H1 (cell line): ENCODE measurements around the gene CCDC89. TPM values are rescaled to one million over a fixed set of nuclear protein-coding genes. Genes with fewer than 3 reads are reported as not detected.

Source experiments
- CTCF ChIA-PET: fragments of 300-600 bp; sonication (Branson Sonifier 250); formaldehyde crosslinking; loops from one replicate; lab custom pipeline; 2021; ENCODE audit not compliant: partially characterized antibody; lab: Charles Lee
- POLR2A ChIA-PET: fragments of 300-600 bp; sonication (Branson Sonifier 250); formaldehyde crosslinking; loops from one replicate; lab custom pipeline; 2021; ENCODE audit warnings: inconsistent platforms; ENCODE audit not compliant: partially characterized antibody; lab: Charles Lee
- DNase-seq, 2 experiments: peaks; one replicate each; pipeline versions ENCODE4 v3.0.0 to v3.0.0-alpha.2; 2010 to 2022; ENCODE audit warnings: low spot score in 2 of 2, low read depth in 1 of 2, mixed read lengths in 1 of 2
- FAIRE-seq: peaks from 2 replicates; lab custom pipeline; 2011; peaks lifted over from hg19 to GRCh38; lab: Jason Lieb, UNC
- H2AFZ ChIP-seq: 2 replicates; pipeline ENCODE4 v1.8.1; 2012; ENCODE audit warnings: low read length, inconsistent platforms
- H2AK5ac ChIP-seq: 2 replicates; pipeline ENCODE4 v1.6.1; 2013; ENCODE audit warnings: low read depth, low read length
- H2BK120ac ChIP-seq: replicated peaks from 2 replicates; pipeline ENCODE3; 2013; ENCODE audit warnings: low read depth, low read length, inconsistent platforms
- H2BK12ac ChIP-seq: 2 replicates; pipeline ENCODE4 v1.6.1; 2013; ENCODE audit warnings: low read depth, low read length
- H2BK15ac ChIP-seq: 2 replicates; pipeline ENCODE4 v1.6.1; 2013; ENCODE audit warnings: low read length
- H2BK20ac ChIP-seq: 2 replicates; pipeline ENCODE4 v1.6.1; 2013; ENCODE audit warnings: low read length
- H2BK5ac ChIP-seq: 2 replicates; pipeline ENCODE4 v1.6.1; 2013; ENCODE audit warnings: low read depth, low read length
- H3K14ac ChIP-seq: 2 replicates; pipeline ENCODE4 v1.6.1; 2013; ENCODE audit warnings: inconsistent platforms; ENCODE audit not compliant: insufficient read length
- H3K18ac ChIP-seq: 2 replicates; pipeline ENCODE4 v1.6.1; 2013; ENCODE audit warnings: low read length; ENCODE audit errors: extremely low read depth
- H3K23ac ChIP-seq: 2 replicates; pipeline ENCODE4 v1.6.1; 2013; ENCODE audit warnings: inconsistent platforms; ENCODE audit not compliant: insufficient read length
- H3K23me2 ChIP-seq: 2 replicates; pipeline ENCODE4 v1.6.1; 2013; ENCODE audit warnings: low read depth, low read length
- H3K27ac ChIP-seq: 2 replicates; pipeline ENCODE4 v1.6.1; 2011; ENCODE audit warnings: low read depth, low read length, inconsistent platforms
- H3K27me3 ChIP-seq, 4 experiments: replicated peaks in 1 of 4; 1 replicate in 1 of 4; 2 replicates in 3 of 4; pipeline versions ENCODE4 v1.6.1 to v1.8.1; 2011 to 2013; ENCODE audit warnings: low read length in 3 of 4, mild to moderate bottlenecking in 3 of 4, inconsistent platforms in 2 of 4, mixed read lengths in 2 of 4, moderate library complexity in 1 of 4; ENCODE audit not compliant: control insufficient read depth in 3 of 4, insufficient read depth in 3 of 4; ENCODE audit errors: extremely low read depth in 1 of 4
- H3K36me3 ChIP-seq, 4 experiments: 2 replicates each; pipeline versions ENCODE4 v1.6.1 to v1.8.1; 2011 to 2013; ENCODE audit warnings: mild to moderate bottlenecking in 4 of 4, low read length in 3 of 4, moderate library complexity in 2 of 4, control low read depth in 1 of 4, inconsistent platforms in 1 of 4; ENCODE audit not compliant: insufficient read depth in 4 of 4, control insufficient read depth in 2 of 4
- H3K4ac ChIP-seq: replicated peaks from 2 replicates; pipeline ENCODE3; 2013; ENCODE audit warnings: low read length, low read depth, mixed read lengths, inconsistent platforms; ENCODE audit not compliant: insufficient read length
- H3K4me1 ChIP-seq, 4 experiments: replicated peaks in 1 of 4; 1 replicate in 1 of 4; 2 replicates in 3 of 4; pipeline versions ENCODE4 v1.6.1 to v1.8.1; 2011 to 2013; ENCODE audit warnings: low read length in 3 of 4, inconsistent platforms in 2 of 4, mixed read lengths in 1 of 4; ENCODE audit not compliant: insufficient read depth in 4 of 4, control insufficient read depth in 3 of 4
- H3K4me2 ChIP-seq, 2 experiments: 2 replicates each; pipeline versions ENCODE4 v1.6.1 to v1.8.1; 2011 to 2013; ENCODE audit warnings: low read depth in 2 of 2, low read length in 2 of 2, control low read depth in 1 of 2, inconsistent platforms in 1 of 2, mild to moderate bottlenecking in 1 of 2; ENCODE audit not compliant: insufficient read depth in 1 of 2
- H3K4me3 ChIP-seq, 4 experiments: fragments of 200-600, 300-600 bp in 1 of 4; sonication (generic), shearing (Covaris generic), sonication (Bioruptor Twin) in 1 of 4; 2 replicates each; pipeline versions ENCODE4 v1.5.1 to v1.8.1; 2011 to 2016; ENCODE audit warnings: low read length in 4 of 4, low read depth in 3 of 4, control low read depth in 2 of 4, inconsistent platforms in 2 of 4, mild to moderate bottlenecking in 2 of 4, mixed read lengths in 1 of 4, moderate library complexity in 1 of 4; ENCODE audit not compliant: insufficient read depth in 2 of 4; ENCODE audit errors: extremely low read depth in 1 of 4
- H3K56ac ChIP-seq: replicated peaks from 2 replicates; pipeline ENCODE3; 2013; ENCODE audit warnings: low read depth, mild to moderate bottlenecking, mixed read lengths, low read length, inconsistent platforms; ENCODE audit not compliant: insufficient read length
- H3K79me1 ChIP-seq: 2 replicates; pipeline ENCODE4 v1.6.1; 2013; ENCODE audit warnings: low read depth, low read length, control low read depth
- H3K79me2 ChIP-seq, 2 experiments: 2 replicates each; pipeline versions ENCODE4 v1.6.1 to v1.8.1; 2012 to 2013; ENCODE audit warnings: low read length in 2 of 2, mild to moderate bottlenecking in 2 of 2, inconsistent platforms in 1 of 2; ENCODE audit not compliant: insufficient read depth in 2 of 2, control insufficient read depth in 1 of 2
- H3K9ac ChIP-seq, 4 experiments: replicated peaks in 1 of 4; 1 replicate in 1 of 4; 2 replicates in 3 of 4; pipeline versions ENCODE4 v1.6.1 to v1.8.1; 2011 to 2013; ENCODE audit warnings: low read depth in 3 of 4, low read length in 3 of 4, control low read depth in 2 of 4, mild to moderate bottlenecking in 2 of 4, moderate library complexity in 2 of 4, inconsistent platforms in 1 of 4; ENCODE audit errors: extremely low read depth in 1 of 4
- H3K9me3 ChIP-seq, 2 experiments: 2 replicates each; pipeline versions ENCODE4 v1.6.1 to v1.8.1; 2012 to 2013; ENCODE audit warnings: mild to moderate bottlenecking in 2 of 2, moderate library complexity in 2 of 2, control low read depth in 1 of 2, inconsistent platforms in 1 of 2, low read depth in 1 of 2, low read length in 1 of 2, mixed read lengths in 1 of 2; ENCODE audit not compliant: insufficient read depth in 2 of 2
- H4K20me1 ChIP-seq, 2 experiments: replicated peaks in 1 of 2; 2 replicates each; pipeline versions ENCODE3 to v1.8.1; 2011 to 2013; ENCODE audit warnings: inconsistent platforms in 2 of 2, low read length in 2 of 2, mild to moderate bottlenecking in 1 of 2; ENCODE audit not compliant: insufficient read depth in 2 of 2, control insufficient read depth in 1 of 2
- H4K5ac ChIP-seq: 2 replicates; pipeline ENCODE4 v1.6.1; 2013; ENCODE audit warnings: low read length, low read depth, mixed read lengths, inconsistent platforms; ENCODE audit not compliant: insufficient read length
- H4K8ac ChIP-seq: 2 replicates; pipeline ENCODE4 v1.8.0; 2013; ENCODE audit warnings: mild to moderate bottlenecking, moderate library complexity, low read length, inconsistent platforms; ENCODE audit not compliant: insufficient read depth; ENCODE audit errors: extremely low read depth
- H4K91ac ChIP-seq: replicated peaks from 2 replicates; pipeline ENCODE3; 2013; ENCODE audit warnings: low read length, mixed read lengths, inconsistent platforms; ENCODE audit not compliant: insufficient read length
- CREB1 ChIP-seq: IDR thresholded peaks from 2 replicates; pipeline ENCODE4 v1.6.1; 2012; ENCODE audit warnings: inconsistent platforms
- EZH2 ChIP-seq: fragments of 200-600 bp; sonication (generic); IDR thresholded peaks from 2 replicates; pipeline ENCODE4 v1.7.1; 2012; ENCODE audit warnings: low read depth, mild to moderate bottlenecking, moderate library complexity, low read length, inconsistent platforms; ENCODE audit not compliant: severe bottlenecking
- HDAC6 ChIP-seq: IDR thresholded peaks from one replicate; pipeline ENCODE4 v1.7.1; 2012; ENCODE audit warnings: low read depth, mild to moderate bottlenecking, inconsistent platforms, low read length, moderate library complexity
- JUND ChIP-seq: IDR thresholded peaks from 2 replicates; pipeline ENCODE4 v1.6.1; 2011; ENCODE audit warnings: mild to moderate bottlenecking, improper control_type of control experiment, low read length
- KDM5A ChIP-seq: fragments of 200-600 bp; IDR thresholded peaks from 2 replicates; pipeline ENCODE4 v1.7.1; 2012; ENCODE audit warnings: mild to moderate bottlenecking, low read length, inconsistent platforms, mixed read lengths
- MAFK ChIP-seq: IDR thresholded peaks from 2 replicates; pipeline ENCODE4 v1.6.1; 2012; ENCODE audit warnings: low read depth, mild to moderate bottlenecking, improper control_type of control experiment, low read length
- PHF8 ChIP-seq: fragments of 200-600 bp; sonication (generic); conservative IDR thresholded peaks from 2 replicates; pipeline ENCODE4 v1.7.1; 2012; ENCODE audit warnings: low read depth, mild to moderate bottlenecking, inconsistent platforms, low read length, moderate library complexity
- SAP30 ChIP-seq: fragments of 300-600 bp; sonication (generic); IDR thresholded peaks from 2 replicates; pipeline ENCODE4 v1.7.1; 2012; ENCODE audit warnings: low read length, moderate library complexity, mild to moderate bottlenecking, inconsistent platforms; ENCODE audit not compliant: insufficient read depth, insufficient replicate concordance
- SIRT6 ChIP-seq: IDR thresholded peaks from one replicate; pipeline ENCODE4 v1.7.1; 2012; ENCODE audit warnings: low read length, inconsistent platforms
- SIX5 ChIP-seq: IDR thresholded peaks from 2 replicates; pipeline ENCODE4 v1.6.1; 2011; ENCODE audit warnings: mild to moderate bottlenecking, low read depth, low read length
- SP1 ChIP-seq: IDR thresholded peaks from 2 replicates; pipeline ENCODE4 v1.6.1; 2011; ENCODE audit warnings: low read depth, low read length
- TAF1 ChIP-seq: IDR thresholded peaks from 2 replicates; pipeline ENCODE4 v1.6.1; 2011; ENCODE audit warnings: mild to moderate bottlenecking, low read depth, low read length
- WGBS, 2 experiments: shearing (Covaris generic) in 1 of 2; methylation state at CpG; one replicate each; pipeline versions ENCODE4 v1.1.6 to v1.1.7; 2013 to 2015; ENCODE audit warnings: low lambda C conversion rate in 2 of 2, mixed read lengths in 2 of 2, inconsistent platforms in 1 of 2, low coverage in 1 of 2, missing lambda C conversion rate in 1 of 2; ENCODE audit not compliant: insufficient replicate concordance in 2 of 2, insufficient coverage in 1 of 2, insufficient read length in 1 of 2; ENCODE audit errors: extremely low coverage in 1 of 2, missing lambda C conversion rate in 1 of 2; 5-methylcytosine and 5-hydroxymethylcytosine counted together
- polyA plus RNA-seq, 7 experiments: library from polyadenylated mRNA; depleted of rRNA in 3 of 7; stranded (reverse) in 5 of 7; unstranded in 2 of 7; fragments of >200 nt in 5 of 7; fragments of 200-250 nt in 2 of 7; gene quantifications; 1 replicate in 5 of 7; 2 replicates in 1 of 7; 4 replicates in 1 of 7; pipeline versions ENCODE4 v1.2.1 to v1.2.3, GENCODE V29; 2011 to 2013; ENCODE audit warnings: missing spikeins in 2 of 7, mixed read lengths in 2 of 7
- total RNA-seq: library from RNA; stranded (reverse); fragmentation: NEBNext Ultra II Directional; extraction: Animal tissue kit (Norgen Biotek cat#: 25700); gene quantifications from 2 replicates; pipeline ENCODE4 v1.2.1, GENCODE V29; 2021
- TF ChIP-seq, protein P1 (sequence below): IDR thresholded peaks from 2 replicates; pipeline ENCODE4 v1.6.1; 2012; ENCODE audit warnings: inconsistent platforms
- TF ChIP-seq, protein P2 (sequence below): IDR thresholded peaks from 2 replicates; pipeline ENCODE4 v1.6.1; 2012; ENCODE audit warnings: inconsistent platforms

Gene CCDC89
- total and polyA plus RNA-seq, 2 of the 8 experiments (the other 6 are each of a cell fraction or from before 2014, with no cell fraction given), result not detected

DNA sequence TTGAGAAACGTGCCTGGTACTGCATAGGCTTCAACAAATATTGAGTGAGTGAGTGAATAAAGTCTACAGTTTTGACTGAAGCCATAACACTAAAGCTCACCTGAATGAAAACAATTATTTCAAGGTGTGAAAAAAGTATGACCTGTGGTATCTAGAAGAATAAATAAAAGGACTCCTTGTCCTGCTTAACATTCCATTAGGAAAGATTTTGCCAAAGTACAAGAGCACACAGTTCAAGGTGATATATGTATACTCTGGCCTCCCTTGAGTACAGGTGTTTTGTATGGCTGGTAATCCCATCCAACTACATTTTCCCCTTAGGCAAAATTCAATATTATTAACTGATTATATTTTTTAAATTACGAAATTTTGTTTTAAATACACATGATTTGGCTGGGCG is 19.3 kb downstream of the CCDC89 start:
- WGBS, 2 experiments, result 90% methylated on average over 3 of the region's 3 CpGs; no CpG with 5 or more reads in 1 of the 2 experiments
- Histone ChIP-seq H3K36me3 (peaks cover 0 to 13% (median 1%) of the 10 kb centered on the region in 4 experiments; a peak in 3 of 8 replicates), H2BK12ac (no peak overlapping the region), H3K27ac (no peak overlapping the region), H4K5ac (no peak overlapping the region), H2BK20ac (no peak overlapping the region), H3K4me3 (no peak overlapping the region), H2AFZ (no peak overlapping the region), H3K23ac (no peak overlapping the region), H3K23me2 (peaks cover 3% of the 10 kb centered on the region; the same call in 1 of the 2 replicates), H2BK120ac (no peak overlapping the region), H3K14ac (no peak overlapping the region), H4K20me1 (peaks cover 15 to 20% of the 10 kb centered on the region in 2 experiments), H2BK5ac (no peak overlapping the region), H3K4ac (no peak overlapping the region), H2AK5ac (no peak overlapping the region), H3K27me3 (no peaks in the 10 kb centered on the region), H3K4me2 (no peak overlapping the region), H3K79me1 (no peaks in the 10 kb centered on the region), H3K4me1 (peaks cover 0 to 3% (median 0%) of the 10 kb centered on the region in 4 experiments; a peak in 3 of 7 replicates), H4K91ac (no peak overlapping the region), H3K9ac (no peak overlapping the region), H3K18ac (no peak overlapping the region), H3K9me3 (peaks cover 2% of the 10 kb centered on the region in 2 experiments; a peak in 1 of 4 replicates), H3K79me2 (peaks cover 21 to 32% of the 10 kb centered on the region in 2 experiments), H2BK15ac (no peak overlapping the region), H4K8ac (no peak overlapping the region), H3K56ac (no peak overlapping the region)
- ChIA-PET CTCF (no interaction called here), POLR2A (no interaction called here)
- DNase-seq (no peak), FAIRE-seq (no peak)
- no peak for TF ChIP-seq SIX5
- TF ChIP-seq KDM5A, result no peak
- TF ChIP-seq, protein P1, sequence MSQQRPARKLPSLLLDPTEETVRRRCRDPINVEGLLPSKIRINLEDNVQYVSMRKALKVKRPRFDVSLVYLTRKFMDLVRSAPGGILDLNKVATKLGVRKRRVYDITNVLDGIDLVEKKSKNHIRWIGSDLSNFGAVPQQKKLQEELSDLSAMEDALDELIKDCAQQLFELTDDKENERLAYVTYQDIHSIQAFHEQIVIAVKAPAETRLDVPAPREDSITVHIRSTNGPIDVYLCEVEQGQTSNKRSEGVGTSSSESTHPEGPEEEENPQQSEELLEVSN, result no peak
- no peak for TF ChIP-seq TAF1
- no peak for TF ChIP-seq MAFK
- TF ChIP-seq PHF8, result no peak
- no peak for TF ChIP-seq SIRT6
- TF ChIP-seq SAP30, result no peak
- no peak for TF ChIP-seq SP1
- TF ChIP-seq HDAC6, result no peak
- TF ChIP-seq, protein P2, sequence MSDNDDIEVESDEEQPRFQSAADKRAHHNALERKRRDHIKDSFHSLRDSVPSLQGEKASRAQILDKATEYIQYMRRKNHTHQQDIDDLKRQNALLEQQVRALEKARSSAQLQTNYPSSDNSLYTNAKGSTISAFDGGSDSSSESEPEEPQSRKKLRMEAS, result no peak
- no peak for TF ChIP-seq JUND
- no peak for TF ChIP-seq CREB1
- TF ChIP-seq EZH2, result no peak
